ENCODE data around the gene WDFY4. TPM values are rescaled to one million over a fixed set of nuclear protein-coding genes. Genes with fewer than 3 reads are reported as not detected.

The WDFY4 gene
- total and polyA plus RNA-seq, 4 experiments from 2014 or later = 0.29 to 1.00 (median 0.81) TPM; not detected in 1

DNA sequence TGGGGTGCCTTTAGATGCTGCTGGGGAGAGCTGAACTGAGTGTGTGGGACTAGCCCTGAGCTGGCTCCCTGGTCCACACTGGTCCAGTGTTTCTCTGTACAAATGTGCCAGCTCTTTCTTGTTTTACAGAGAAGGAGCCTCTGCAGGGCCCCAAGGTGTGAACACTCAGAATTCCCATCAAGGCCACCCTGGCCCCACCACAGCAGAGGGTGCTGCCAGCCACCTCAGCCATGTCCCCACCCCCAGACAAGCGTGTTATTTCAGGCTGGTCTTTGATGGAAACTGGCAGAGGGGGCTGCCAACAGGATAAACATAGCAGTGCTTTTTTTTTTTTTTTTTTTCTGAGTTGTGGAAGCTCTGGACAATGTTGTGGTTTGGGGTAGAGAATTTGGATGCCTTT is 323.4 kb downstream of the WDFY4 start:
- H3K27me3 Mint-ChIP-seq = peaks cover 1 to 2% of the 10 kb centered on the region in 2 donors
- H3K36me3 Mint-ChIP-seq = no peaks in the 10 kb centered on the region
- intact Hi-C loops (cut with micrococcal nuclease) = no loop called here
- Histone ChIP-seq H3K4me3 (ENCODE audit: low read length in 2 of 2) (no peak overlapping the region), H3K9me3 (ENCODE audit: control insufficient read depth in 1 of 2, low read length in 2 of 2) (no peaks in the 10 kb centered on the region), H3K27ac (ENCODE audit: low read depth, low read length) (no peak overlapping the region), H3K27me3 (ENCODE audit: insufficient read depth, low read length) (no peaks in the 10 kb centered on the region), H3K36me3 (ENCODE audit: insufficient read depth, low read length) (no peaks in the 10 kb centered on the region), H3K4me1 (ENCODE audit: insufficient read depth, low read length) (no peaks in the 10 kb centered on the region)
- POLR2A ChIA-PET (ENCODE audit: partially characterized antibody) = no interaction called here
- DNase-seq = no peak
- no peak overlapping the region for H3K4me3 Mint-ChIP-seq
- H3K9me3 Mint-ChIP-seq = peaks cover 0 to 2% (median 0%) of the 10 kb centered on the region in 8 donors
- no peak overlapping the region for H3K27ac Mint-ChIP-seq
- peaks cover 0 to 1% (median under 1%) of the 10 kb centered on the region in 4 donors for H3K4me1 Mint-ChIP-seq
- CTCF ChIA-PET (ENCODE audit: partially characterized antibody) = interaction anchor here (1.3 kb wide), 1 partner anchor 400 kb away, joined by 3 read pairs; no protein-coding TSS in a partner anchor

DNA sequence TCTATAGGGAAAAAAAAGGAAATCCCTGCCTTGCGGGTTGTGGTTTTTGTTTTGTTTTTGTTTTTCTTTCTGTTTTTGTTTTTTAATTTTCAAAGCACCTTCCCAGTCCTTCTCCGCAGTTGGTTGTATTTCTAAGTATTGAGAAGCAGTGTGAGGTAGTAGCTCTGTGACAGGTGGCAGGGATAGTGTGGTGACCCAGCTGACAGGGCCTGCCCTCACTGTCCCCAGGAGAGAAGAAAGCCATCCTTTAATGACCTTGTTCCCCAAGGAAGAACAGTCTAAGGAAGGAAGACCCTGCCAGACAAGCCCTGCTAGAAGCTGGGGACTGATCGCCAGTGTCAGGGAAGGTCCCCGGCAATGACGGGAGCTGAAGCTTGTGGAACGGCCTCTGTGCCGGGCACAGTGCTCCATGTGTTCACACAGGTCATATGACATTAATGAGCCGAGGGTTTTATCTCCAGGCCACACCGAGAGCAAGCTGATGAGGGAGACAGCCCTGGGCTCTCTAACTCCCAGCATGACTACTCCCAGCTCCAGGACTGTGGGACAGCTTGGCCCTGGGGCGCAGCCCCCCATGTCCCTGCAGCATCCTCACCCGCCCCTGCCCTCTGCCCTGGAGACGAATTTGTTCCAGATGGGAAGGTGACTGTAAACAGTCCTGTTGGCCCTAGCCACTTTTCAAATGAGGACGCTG is 324.0 kb downstream of the WDFY4 start:
- Mint-ChIP-seq H3K4me3 (no peak overlapping the region), H3K36me3 (no peaks in the 10 kb centered on the region), H3K4me1 (peaks cover 0 to 1% (median under 1%) of the 10 kb centered on the region in 4 donors), H3K27ac (no peak overlapping the region), H3K9me3 (peaks cover 0 to 2% (median 0%) of the 10 kb centered on the region in 8 donors), H3K27me3 (peaks cover 1 to 2% of the 10 kb centered on the region in 2 donors)
- no peaks in the 10 kb centered on the region for H3K27me3 ChIP-seq (ENCODE audit: insufficient read depth, low read length)
- POLR2A ChIA-PET (ENCODE audit: partially characterized antibody) = no interaction called here
- intact Hi-C loops (cut with micrococcal nuclease) = no loop called here
- CTCF ChIA-PET (ENCODE audit: partially characterized antibody) = interaction anchor here (1.3 kb wide), 1 partner anchor 399 kb away, joined by 3 read pairs; no protein-coding TSS in a partner anchor
- no peak overlapping the region for H3K27ac ChIP-seq (ENCODE audit: low read depth, low read length)
- H3K9me3 ChIP-seq (ENCODE audit: control insufficient read depth in 1 of 2, low read length in 2 of 2) = no peaks in the 10 kb centered on the region
- H3K36me3 ChIP-seq (ENCODE audit: insufficient read depth, low read length) = no peaks in the 10 kb centered on the region
- no peak overlapping the region for H3K4me3 ChIP-seq (ENCODE audit: low read length in 2 of 2)
- DNase-seq = no peak
- no peaks in the 10 kb centered on the region for H3K4me1 ChIP-seq (ENCODE audit: insufficient read depth, low read length)

DNA sequence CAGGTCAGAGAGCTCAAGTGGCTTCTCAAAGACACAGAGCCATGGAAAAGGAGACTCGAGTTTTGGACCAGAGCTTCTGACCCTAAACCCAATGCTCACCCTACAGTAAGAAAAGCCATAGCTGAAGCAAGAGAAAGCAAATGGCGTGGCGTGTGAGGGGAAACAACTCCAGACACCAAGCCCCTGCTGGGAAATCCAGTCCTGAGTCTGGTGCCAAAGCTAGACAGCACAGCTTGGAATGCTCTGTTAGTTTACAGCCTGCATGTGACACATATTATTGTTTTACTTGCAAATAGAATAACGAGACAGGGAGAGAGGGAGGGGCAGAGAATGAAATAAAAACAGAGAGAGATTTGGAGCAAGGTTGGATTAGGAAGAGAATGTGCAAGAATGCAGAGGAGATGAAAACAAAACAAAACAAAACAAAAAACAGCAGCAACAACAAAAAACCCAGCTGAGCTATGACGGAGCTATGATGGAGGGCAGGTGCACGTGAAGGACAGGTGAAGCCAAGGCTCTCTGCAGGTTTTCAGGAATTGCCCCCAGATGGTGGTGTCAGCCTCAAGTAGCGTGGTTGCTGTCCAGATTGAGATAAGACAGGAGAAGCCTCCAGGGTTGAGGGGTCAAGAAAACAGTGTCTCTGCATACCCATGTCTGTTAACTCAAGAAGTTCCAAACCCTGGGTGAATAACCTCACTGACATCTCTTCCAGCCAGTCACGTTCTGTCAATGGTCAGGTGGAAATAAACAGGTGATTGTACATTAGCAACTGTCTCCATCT is 324.7 kb downstream of the WDFY4 start:
- intact Hi-C loops (cut with micrococcal nuclease) = no loop called here
- CTCF ChIA-PET (ENCODE audit: partially characterized antibody) = interaction anchor here (1.3 kb wide), 1 partner anchor 399 kb away, joined by 3 read pairs; no protein-coding TSS in a partner anchor
- H3K27ac ChIP-seq (ENCODE audit: low read depth, low read length) = no peak overlapping the region
- no peak overlapping the region for H3K4me3 ChIP-seq (ENCODE audit: low read length in 2 of 2)
- DNase-seq = no peak
- Mint-ChIP-seq H3K27me3 (peaks cover 1 to 2% of the 10 kb centered on the region in 2 donors), H3K4me3 (no peak overlapping the region), H3K27ac (no peak overlapping the region), H3K9me3 (peaks cover 0 to 2% (median 0%) of the 10 kb centered on the region in 8 donors), H3K4me1 (peaks cover 0 to 1% (median under 1%) of the 10 kb centered on the region in 4 donors), H3K36me3 (no peaks in the 10 kb centered on the region)
- H3K36me3 ChIP-seq (ENCODE audit: insufficient read depth, low read length) = no peaks in the 10 kb centered on the region
- no peaks in the 10 kb centered on the region for H3K9me3 ChIP-seq (ENCODE audit: control insufficient read depth in 1 of 2, low read length in 2 of 2)
- H3K27me3 ChIP-seq (ENCODE audit: insufficient read depth, low read length) = no peaks in the 10 kb centered on the region
- POLR2A ChIA-PET (ENCODE audit: partially characterized antibody) = no interaction called here
- no peaks in the 10 kb centered on the region for H3K4me1 ChIP-seq (ENCODE audit: insufficient read depth, low read length)

- Mint-ChIP-seq H3K27ac (no peak overlapping the region), H3K9me3 (peaks cover 0 to 2% (median 0%) of the 10 kb centered on the region in 8 donors), H3K36me3 (no peaks in the 10 kb centered on the region), H3K27me3 (peaks cover 1 to 7% of the 10 kb centered on the region in 2 donors), H3K4me1 (peaks cover 0 to 2% (median under 1%) of the 10 kb centered on the region in 4 donors), H3K4me3 (no peak overlapping the region)
- Histone ChIP-seq H3K9me3 (ENCODE audit: control insufficient read depth in 1 of 2, low read length in 2 of 2) (no peaks in the 10 kb centered on the region), H3K27ac (ENCODE audit: low read depth, low read length) (no peak overlapping the region), H3K4me3 (ENCODE audit: low read length in 2 of 2) (no peak overlapping the region), H3K4me1 (ENCODE audit: insufficient read depth, low read length) (no peaks in the 10 kb centered on the region), H3K27me3 (ENCODE audit: insufficient read depth, low read length) (no peaks in the 10 kb centered on the region), H3K36me3 (ENCODE audit: insufficient read depth, low read length) (no peaks in the 10 kb centered on the region)
- intact Hi-C loops (cut with micrococcal nuclease) = no loop called here
- no peak for DNase-seq
- ChIA-PET POLR2A (ENCODE audit: partially characterized antibody) (no interaction called here), CTCF (ENCODE audit: partially characterized antibody) (no interaction called here)
Measured at GRCh38 chr10:49010295-49010694, 325.6 kb downstream of the WDFY4 start.

DNA sequence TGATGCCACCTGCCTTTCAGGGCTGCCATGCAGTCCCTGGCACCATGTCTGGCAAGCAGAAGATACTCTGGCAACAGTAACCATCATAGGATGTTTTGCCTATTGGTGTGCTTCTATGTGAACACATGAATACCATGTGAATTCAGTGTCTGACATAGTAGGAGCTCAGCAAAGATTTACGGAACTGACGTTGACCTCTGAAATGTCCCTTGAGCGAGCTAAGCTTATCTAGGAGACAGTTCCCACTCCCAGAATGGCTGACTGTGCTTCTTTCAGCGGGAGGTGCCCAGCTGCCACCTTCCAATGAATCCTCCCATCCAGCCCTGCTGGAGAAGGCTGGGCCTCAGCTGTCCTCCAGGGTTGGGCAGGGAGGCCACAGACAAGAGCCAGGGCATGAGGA is 326.2 kb downstream of the WDFY4 start:
- Histone ChIP-seq H3K27me3 (ENCODE audit: insufficient read depth, low read length) (no peaks in the 10 kb centered on the region), H3K4me1 (ENCODE audit: insufficient read depth, low read length) (no peaks in the 10 kb centered on the region), H3K36me3 (ENCODE audit: insufficient read depth, low read length) (no peaks in the 10 kb centered on the region), H3K27ac (ENCODE audit: low read depth, low read length) (no peak overlapping the region), H3K9me3 (ENCODE audit: control insufficient read depth in 1 of 2, low read length in 2 of 2) (no peaks in the 10 kb centered on the region), H3K4me3 (ENCODE audit: low read length in 2 of 2) (no peak overlapping the region)
- peaks cover 0 to 2% (median 0%) of the 10 kb centered on the region in 8 donors for H3K9me3 Mint-ChIP-seq
- ChIA-PET POLR2A (ENCODE audit: partially characterized antibody) (no interaction called here), CTCF (ENCODE audit: partially characterized antibody) (no interaction called here)
- H3K27me3 Mint-ChIP-seq = peaks cover 1 to 8% of the 10 kb centered on the region in 2 donors
- peaks cover 0 to 2% (median under 1%) of the 10 kb centered on the region in 4 donors for H3K4me1 Mint-ChIP-seq
- H3K36me3 Mint-ChIP-seq = no peaks in the 10 kb centered on the region
- no peak overlapping the region for H3K27ac Mint-ChIP-seq
- intact Hi-C loops (cut with micrococcal nuclease) = no loop called here
- no peak overlapping the region for H3K4me3 Mint-ChIP-seq
- DNase-seq = no peak

GRCh38 chr10:49011756-49012155 is 327.1 kb downstream of the WDFY4 start:
- Histone ChIP-seq H3K4me1 (ENCODE audit: insufficient read depth, low read length) (no peaks in the 10 kb centered on the region), H3K4me3 (ENCODE audit: low read length in 2 of 2) (no peak overlapping the region), H3K36me3 (ENCODE audit: insufficient read depth, low read length) (no peaks in the 10 kb centered on the region), H3K9me3 (ENCODE audit: control insufficient read depth in 1 of 2, low read length in 2 of 2) (no peaks in the 10 kb centered on the region), H3K27me3 (ENCODE audit: insufficient read depth, low read length) (no peaks in the 10 kb centered on the region), H3K27ac (ENCODE audit: low read depth, low read length) (no peak overlapping the region)
- Mint-ChIP-seq H3K36me3 (no peaks in the 10 kb centered on the region), H3K9me3 (peaks cover 0 to 2% (median 0%) of the 10 kb centered on the region in 8 donors), H3K27me3 (peaks cover under 1 to 9% of the 10 kb centered on the region in 2 donors), H3K4me1 (peaks cover 0 to 1% (median under 1%) of the 10 kb centered on the region in 4 donors), H3K4me3 (no peak overlapping the region), H3K27ac (no peak overlapping the region)
- POLR2A ChIA-PET (ENCODE audit: partially characterized antibody) = no interaction called here
- DNase-seq = no peak
- intact Hi-C loops (cut with micrococcal nuclease) = no loop called here
- CTCF ChIA-PET (ENCODE audit: partially characterized antibody) = no interaction called here

DNA sequence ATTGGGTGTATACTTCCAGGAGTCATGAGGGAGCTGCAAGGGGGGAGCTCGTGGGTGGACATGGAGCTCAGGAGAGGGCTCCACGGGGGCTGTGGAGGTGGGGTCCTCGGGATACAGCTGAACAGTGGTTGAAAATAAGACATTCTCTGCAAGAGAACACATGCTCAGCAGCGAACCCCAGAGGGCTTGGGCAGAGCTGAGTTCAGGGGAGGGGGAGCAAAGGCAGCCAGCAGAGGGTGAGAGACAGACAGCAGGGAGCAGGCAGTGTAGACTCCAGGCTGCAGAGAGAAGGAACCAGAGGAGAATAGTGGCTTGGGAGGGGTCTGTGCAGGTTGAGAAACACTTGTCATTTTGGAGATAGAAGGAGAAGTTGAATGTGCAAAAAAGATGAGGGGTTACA is 327.9 kb downstream of the WDFY4 start:
- DNase-seq = no peak
- H3K4me3 ChIP-seq (ENCODE audit: low read length in 2 of 2) = no peak overlapping the region
- H3K36me3 ChIP-seq (ENCODE audit: insufficient read depth, low read length) = no peaks in the 10 kb centered on the region
- CTCF ChIA-PET (ENCODE audit: partially characterized antibody) = no interaction called here
- POLR2A ChIA-PET (ENCODE audit: partially characterized antibody) = no interaction called here
- peaks cover 0 to 1% (median under 1%) of the 10 kb centered on the region in 4 donors for H3K4me1 Mint-ChIP-seq
- intact Hi-C loops (cut with micrococcal nuclease) = no loop called here
- peak overlapping the region in 1 of 7 donors; percentile 19 for H3K27ac Mint-ChIP-seq
- H3K9me3 Mint-ChIP-seq = peaks cover 0 to 2% (median 0%) of the 10 kb centered on the region in 8 donors
- no peak overlapping the region for H3K27ac ChIP-seq (ENCODE audit: low read depth, low read length)
- H3K4me1 ChIP-seq (ENCODE audit: insufficient read depth, low read length) = no peaks in the 10 kb centered on the region
- H3K4me3 Mint-ChIP-seq = no peak overlapping the region
- no peaks in the 10 kb centered on the region for H3K27me3 ChIP-seq (ENCODE audit: insufficient read depth, low read length)
- no peaks in the 10 kb centered on the region for H3K36me3 Mint-ChIP-seq
- H3K27me3 Mint-ChIP-seq = peaks cover 8 to 11% of the 10 kb centered on the region in 2 donors
- H3K9me3 ChIP-seq (ENCODE audit: control insufficient read depth in 1 of 2, low read length in 2 of 2) = no peaks in the 10 kb centered on the region

Measured in CD4-positive, alpha-beta memory T cell (primary cell).